ENCODE measurements around the gene SMIM44.

SMIM44 gene

GRCh38 chr19:3441986-3442329 lies 41.3 kb downstream of the SMIM44 start:
- no peak for DNase-seq (ENCODE audit: low read depth in 1 of 2, low spot score in 1 of 2)

GRCh38 chr19:3441089-3441985 lies 41.9 kb downstream of the SMIM44 start:
- DNase-seq (ENCODE audit: low read depth in 1 of 2, low spot score in 1 of 2): no peak

GRCh38 chr19:3440082-3440481 lies 43.2 kb downstream of the SMIM44 start:
- peak; percentile 23 to 32 for DNase-seq (ENCODE audit: low read depth in 1 of 2, low spot score in 1 of 2)

- DNase-seq (ENCODE audit: low read depth in 1 of 2, low spot score in 1 of 2): peak; percentile 92 to 93
These were observed 48.3 kb downstream of the SMIM44 start for GRCh38 chr19:3434630-3435553.

DNA sequence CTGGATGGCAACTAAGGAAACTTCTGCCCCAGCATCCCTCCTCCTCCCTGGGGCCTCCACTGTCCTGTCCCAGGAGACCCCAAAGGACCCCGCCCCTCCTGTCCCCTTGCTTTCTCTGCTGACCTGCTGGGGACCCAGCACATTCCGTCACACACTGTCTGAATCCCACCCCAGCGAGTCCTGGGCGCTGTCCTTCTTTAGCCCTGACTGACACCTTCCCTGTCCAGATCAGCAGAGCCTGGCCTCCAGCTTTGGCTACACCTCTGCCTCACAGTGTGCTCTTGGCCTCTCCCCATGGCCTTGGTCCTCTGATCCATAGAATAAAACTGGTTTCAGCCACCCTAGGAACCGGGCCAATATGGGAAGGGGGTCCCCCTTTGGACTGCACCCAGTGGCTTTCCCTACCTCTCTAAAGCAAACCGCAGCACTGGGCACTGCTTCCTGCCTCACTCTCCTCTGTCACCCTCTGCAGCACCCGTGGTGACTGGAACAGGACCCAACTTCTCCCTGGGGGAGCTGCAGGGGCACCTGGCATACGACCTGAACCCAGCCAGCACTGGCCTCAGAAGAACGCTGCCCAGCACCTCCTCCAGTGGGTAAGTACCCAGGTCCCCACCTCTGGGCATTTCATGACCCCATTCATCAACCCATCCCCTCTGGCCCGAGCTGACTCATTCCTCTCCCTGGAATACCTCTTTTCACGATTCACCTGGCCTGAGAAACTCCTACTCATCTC lies 49.3 kb downstream of the SMIM44 start:
- no peak for DNase-seq (ENCODE audit: low read depth in 1 of 2, low spot score in 1 of 2)

DNA sequence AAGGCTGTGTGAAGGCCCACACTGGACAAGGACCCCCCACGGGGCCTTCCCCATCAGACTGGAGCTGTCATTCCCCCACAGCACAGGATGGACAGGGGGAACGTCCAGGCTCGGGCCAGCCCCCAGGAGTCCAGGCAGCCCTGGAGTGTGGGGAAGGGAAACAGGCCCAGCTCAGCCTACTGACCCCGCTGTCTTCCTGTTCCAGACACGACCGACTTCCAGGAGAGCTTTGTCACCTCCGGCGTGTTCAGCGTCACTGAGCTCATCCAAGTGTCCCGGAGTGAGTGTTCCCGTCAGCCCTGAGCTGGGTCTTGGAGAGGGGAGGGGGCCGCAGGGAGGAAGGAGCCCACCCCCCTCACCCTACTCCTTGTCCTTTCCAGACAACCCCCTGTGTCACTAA lies 49.9 kb downstream of the SMIM44 start:
- DNase-seq (ENCODE audit: low read depth in 1 of 2, low spot score in 1 of 2): no peak

Measured in activated T-helper 1 cell treated with anti-CD3 and anti-CD28 coated beads, Interleukin-2, amount 50 U/mL, for 16 hours (primary cell).